K562 treated with DMSO at 1 percent for 4 hours (cell line): ENCODE results near the gene TMPRSS15. TPM values are rescaled to one million over a fixed set of nuclear protein-coding genes. Genes with fewer than 3 reads are reported as not detected.

Experiments used
- total RNA-seq: library from RNA; unstranded; fragments of 300-600 nt; gene quantifications from 2 replicates; pipeline ENCODE4 v1.2.3, GENCODE V29; 2022; ENCODE audit not compliant: insufficient read depth

TMPRSS15 gene
- not detected in 2 replicates for total RNA-seq

GRCh38 chr21:18403735-18404450, at the start of gene TMPRSS15:
TSS of gene TMPRSS15 (minus strand) at chr21:18403785. CDS start at chr21:18403622, 163 bp downstream.

GRCh38 chr21:18244671-18245463, 158.7 kb downstream of the TMPRSS15 start, which contains the start of gene CHODL:
TSS of gene CHODL (plus strand) at chr21:18244833. CDS start at chr21:18245224, 391 bp downstream.

Other genes starting within 250 kb of the TMPRSS15 start
- gene CHODL, start 159.0 kb downstream of the TMPRSS15 start, total RNA-seq = not detected in 2 replicates